NCI-H146 (cell line): ENCODE measurements around the gene REL.

ENCODE experiments used
- DNase-seq: peaks from one replicate; lab custom pipeline; 2025; lab: John Stamatoyannopoulos, UW

REL gene

GRCh38 chr2:60964651-60965498 lies 83.5 kb downstream of the REL start:
- no peak for DNase-seq

DNA sequence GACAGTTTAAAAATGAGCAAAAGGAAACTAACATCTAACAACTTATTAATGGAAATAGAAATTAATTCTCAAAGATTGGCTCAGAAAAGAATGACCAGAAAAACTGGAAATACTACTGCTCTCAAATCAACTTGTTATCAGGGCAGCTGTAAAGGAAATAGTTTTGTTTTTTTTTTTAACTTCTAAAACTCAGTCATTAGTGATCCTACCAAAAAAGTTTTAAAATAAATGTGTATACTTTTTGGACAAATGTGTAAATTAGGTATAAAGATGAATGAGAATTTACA lies 84.1 kb downstream of the REL start:
- DNase-seq = no peak

DNA sequence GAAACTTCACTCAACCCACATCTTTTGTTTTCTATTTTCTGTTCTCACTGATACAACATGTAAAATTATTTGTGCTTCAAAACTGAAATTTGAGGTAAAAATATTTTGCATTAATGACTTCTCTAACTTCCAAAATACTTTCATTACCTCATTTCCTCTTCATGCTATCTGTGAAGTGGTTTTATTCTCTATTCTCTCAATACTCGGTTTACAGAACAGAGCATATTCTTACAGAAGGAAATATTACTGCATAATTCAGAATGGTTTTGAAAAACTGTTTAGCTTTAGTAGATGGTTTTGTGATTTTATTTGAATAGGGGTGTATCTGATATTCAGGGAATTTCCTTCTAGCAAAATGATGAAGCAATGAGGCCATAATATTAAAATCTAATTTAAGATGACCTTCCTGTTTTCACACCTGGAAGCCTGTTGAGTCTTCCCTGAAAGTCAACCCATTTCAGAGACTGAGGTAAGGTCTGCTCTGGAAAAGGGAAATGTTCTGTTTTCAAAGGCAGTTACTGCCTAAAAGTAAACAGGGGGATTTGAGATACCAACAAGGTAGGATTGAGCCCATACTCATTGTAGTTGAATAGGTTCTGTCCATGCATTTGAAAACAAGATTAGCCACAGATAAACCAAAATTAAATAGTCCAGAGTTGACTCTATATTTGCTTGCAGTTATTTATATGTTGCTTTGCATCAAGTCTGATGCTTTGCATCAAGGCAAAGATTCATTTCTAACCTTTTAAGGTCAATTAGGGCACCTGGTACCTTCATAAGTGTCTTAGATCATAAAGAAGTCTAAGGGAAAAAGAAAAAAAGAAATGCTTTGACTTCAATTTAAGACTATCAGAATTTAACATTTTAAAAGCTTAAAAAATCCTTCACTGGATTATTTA lies 85.4 kb downstream of the REL start:
- no peak for DNase-seq

DNA sequence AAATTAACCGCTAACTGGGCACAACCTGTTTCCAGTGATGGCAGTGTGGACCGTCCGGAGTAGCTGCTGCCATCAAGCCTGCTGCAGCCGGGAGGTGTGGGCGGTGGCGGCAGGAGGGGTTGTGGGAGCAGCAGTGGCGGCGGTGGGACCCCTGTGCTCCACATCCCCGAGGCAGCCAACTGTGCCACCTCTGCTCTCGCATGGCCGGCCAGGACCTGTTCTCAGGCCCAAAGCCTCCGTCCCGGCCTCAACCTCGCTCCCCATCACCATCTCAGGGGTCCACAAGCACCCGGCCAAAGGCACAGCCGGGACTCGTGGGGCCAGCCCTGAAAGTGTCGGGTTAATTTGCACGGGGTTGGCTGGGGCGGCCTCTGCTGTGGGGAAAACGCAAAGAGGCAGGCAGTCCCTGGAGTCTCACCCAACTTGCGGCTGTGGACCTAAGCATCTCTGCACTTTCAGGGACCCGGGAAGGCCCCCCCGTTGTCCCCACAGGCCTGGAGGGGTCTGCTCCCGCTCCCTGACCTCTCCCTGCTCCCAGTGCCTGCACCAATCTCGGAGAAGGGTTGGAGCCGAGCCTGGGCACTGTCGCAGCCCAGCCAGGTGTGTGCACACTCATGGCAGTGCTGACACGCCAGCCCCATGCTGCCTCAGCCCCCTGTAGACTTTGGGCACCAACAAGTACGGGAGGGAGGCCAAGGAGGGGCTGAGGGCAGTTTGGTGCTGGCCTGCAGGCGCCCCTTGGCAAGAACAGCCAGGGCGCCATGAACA lies 91.7 kb downstream of the REL start:
- DNase-seq = no peak

- no peak for DNase-seq
These were observed 92.3 kb downstream of the REL start for GRCh38 chr2:60973705-60974104.

DNA sequence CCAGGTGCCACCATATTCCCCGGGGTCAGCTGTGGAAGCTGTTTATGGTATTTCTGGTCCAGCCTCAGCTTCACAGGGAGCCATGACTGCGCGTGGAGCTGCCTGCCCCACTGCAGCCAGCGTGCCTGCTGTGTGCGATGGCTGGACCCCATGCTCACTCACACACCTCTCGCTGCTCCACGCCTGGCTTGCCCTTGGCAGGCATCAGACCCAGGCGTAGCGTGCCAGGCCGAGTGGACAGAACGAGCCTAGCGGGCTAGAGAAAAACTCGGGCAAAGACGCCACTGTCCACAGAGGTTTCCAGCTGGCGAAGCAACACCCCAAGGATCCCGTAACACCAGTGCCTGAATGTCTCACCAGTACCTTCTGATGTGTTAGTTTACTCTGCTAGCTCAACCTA lies 93.3 kb downstream of the REL start:
- no peak for DNase-seq
